GM06990 (cell line): ENCODE data around the gene R3HDM4.

Experiments used
- DNase-seq: peaks from one replicate; pipeline ENCODE4 v3.0.0-alpha.2; 2011; ENCODE audit not compliant: insufficient read length; ENCODE audit errors: extremely low read depth
- H3K27me3 ChIP-seq: replicated peaks from 2 replicates; pipeline ENCODE4 v1.6.0; 2011; ENCODE audit warnings: low read length; ENCODE audit not compliant: control insufficient read depth, insufficient read depth
- H3K36me3 ChIP-seq: 2 replicates; pipeline ENCODE4 v1.5.1; 2011; ENCODE audit warnings: low read length; ENCODE audit not compliant: control insufficient read depth, insufficient read depth
- H3K4me3 ChIP-seq: replicated peaks from 2 replicates; pipeline ENCODE4 v1.5.1; 2011; ENCODE audit warnings: low read depth, mild to moderate bottlenecking, control low read depth, low read length
- CTCF ChIP-seq: IDR thresholded peaks from 2 replicates; pipeline ENCODE4 v1.5.1; 2011; ENCODE audit warnings: low read length, control low read depth, mild to moderate bottlenecking, inconsistent platforms; ENCODE audit not compliant: insufficient read depth, poor library complexity, severe bottlenecking

Gene R3HDM4

GRCh38 chr19:900043-900301, 13.0 kb downstream of the R3HDM4 start:
- DNase-seq, result no peak
- H3K27me3 ChIP-seq, result no peaks in the 10 kb centered on the region
- TF ChIP-seq CTCF, result no peak
- no peak overlapping the region for H3K4me3 ChIP-seq
- peaks cover 6% of the 10 kb centered on the region for H3K36me3 ChIP-seq

DNA sequence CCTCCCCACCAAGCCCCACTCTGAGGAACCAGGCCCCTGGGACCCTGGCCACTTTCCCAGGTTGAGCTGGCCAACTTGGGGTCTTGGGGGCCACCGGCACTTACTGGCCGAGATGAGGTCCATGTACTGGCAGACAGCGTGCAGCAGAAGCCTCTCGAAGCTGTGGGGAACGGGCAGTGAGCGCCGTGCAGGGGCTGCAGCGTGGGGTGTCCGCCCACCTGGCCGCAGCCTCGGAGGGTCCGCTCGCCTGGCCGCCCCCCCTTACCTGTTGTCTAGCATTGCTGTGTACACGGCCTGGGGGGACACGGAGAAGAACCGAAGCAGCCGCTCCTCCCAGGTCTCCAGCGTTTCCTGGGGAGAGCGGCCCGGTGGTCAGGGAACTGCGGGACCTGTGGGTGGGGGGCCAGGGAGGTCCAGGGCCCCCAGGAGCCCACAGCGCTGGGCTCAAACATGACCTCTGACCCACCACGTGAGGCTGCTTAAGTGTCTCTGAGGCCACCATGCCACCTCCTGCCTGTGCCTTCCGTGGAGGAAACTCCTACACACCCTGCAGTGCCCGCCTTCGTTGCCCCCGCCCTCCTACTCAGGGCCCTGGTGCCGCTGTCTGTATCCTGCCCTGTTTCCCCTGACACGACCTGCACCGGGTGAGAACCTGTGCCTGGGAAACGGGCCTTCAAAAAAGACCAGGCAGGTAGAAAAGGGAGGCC, 13.5 kb downstream of the R3HDM4 start:
- H3K27me3 ChIP-seq, result no peaks in the 10 kb centered on the region
- peak; percentile 9 for DNase-seq
- TF ChIP-seq CTCF, result no peak
- peaks cover 6% of the 10 kb centered on the region for H3K36me3 ChIP-seq
- no peak overlapping the region for H3K4me3 ChIP-seq

DNA sequence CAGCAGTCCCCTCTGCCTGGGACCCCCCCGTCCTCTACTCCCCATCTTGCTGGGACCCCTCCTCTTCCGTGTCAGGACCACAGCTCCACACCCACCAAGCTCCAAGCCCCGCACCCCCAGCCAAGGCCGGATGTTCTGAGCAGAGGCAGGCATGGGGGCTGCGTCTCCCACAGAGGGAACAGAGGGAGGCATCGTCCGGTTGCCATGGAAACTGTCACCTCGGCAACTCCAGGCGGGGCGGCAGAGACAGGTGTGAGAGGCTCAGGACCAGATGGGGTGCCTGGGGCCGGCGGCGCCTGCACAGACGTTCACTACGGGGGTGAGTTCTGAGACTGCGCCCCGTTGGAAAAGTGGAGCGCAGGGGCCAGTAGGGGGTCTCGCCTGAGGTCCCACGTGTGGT, 14.4 kb downstream of the R3HDM4 start:
- H3K4me3 ChIP-seq, result no peak overlapping the region
- no peaks in the 10 kb centered on the region for H3K27me3 ChIP-seq
- no peak for TF ChIP-seq CTCF
- peak; percentile 38 for DNase-seq
- peaks cover 6% of the 10 kb centered on the region for H3K36me3 ChIP-seq

DNA sequence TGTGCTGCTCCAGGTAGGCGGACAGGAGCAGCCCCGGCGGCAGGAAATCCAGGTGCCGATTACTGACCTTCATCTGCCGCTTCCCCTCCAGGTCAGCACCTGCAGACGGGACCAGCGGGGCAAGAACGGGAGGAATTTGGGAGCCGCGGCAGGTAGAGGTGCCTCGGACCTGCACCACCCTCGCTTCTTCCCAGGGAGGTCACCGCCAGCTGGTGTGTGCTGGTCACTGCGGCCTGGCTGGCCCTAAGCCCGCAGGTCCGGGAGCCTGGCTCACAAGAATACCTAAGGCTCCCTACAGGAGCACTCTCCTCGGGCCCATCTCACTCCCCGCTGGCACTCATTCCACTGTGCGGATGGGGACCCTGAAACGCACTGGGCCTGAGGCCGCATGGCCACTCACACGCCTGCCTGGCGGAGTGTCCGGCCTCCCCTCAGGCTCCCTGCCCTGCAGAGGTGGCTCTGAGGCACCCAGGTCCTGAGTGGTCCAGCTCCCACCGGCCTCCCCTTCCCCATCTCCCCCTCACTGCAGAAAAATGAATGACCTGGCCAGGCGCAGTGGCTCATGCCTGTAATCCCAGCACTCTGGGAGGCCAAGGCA, 15.5 kb downstream of the R3HDM4 start:
- Histone ChIP-seq H3K27me3 (no peaks in the 10 kb centered on the region), H3K36me3 (peaks cover 6% of the 10 kb centered on the region), H3K4me3 (no peak overlapping the region)
- TF ChIP-seq CTCF, result no peak
- DNase-seq, result no peak

GRCh38 chr19:896999-897398, 16.0 kb downstream of the R3HDM4 start:
- H3K27me3 ChIP-seq, result no peaks in the 10 kb centered on the region
- H3K36me3 ChIP-seq, result peaks cover 6% of the 10 kb centered on the region
- no peak for TF ChIP-seq CTCF
- H3K4me3 ChIP-seq, result no peak overlapping the region
- no peak for DNase-seq

DNA sequence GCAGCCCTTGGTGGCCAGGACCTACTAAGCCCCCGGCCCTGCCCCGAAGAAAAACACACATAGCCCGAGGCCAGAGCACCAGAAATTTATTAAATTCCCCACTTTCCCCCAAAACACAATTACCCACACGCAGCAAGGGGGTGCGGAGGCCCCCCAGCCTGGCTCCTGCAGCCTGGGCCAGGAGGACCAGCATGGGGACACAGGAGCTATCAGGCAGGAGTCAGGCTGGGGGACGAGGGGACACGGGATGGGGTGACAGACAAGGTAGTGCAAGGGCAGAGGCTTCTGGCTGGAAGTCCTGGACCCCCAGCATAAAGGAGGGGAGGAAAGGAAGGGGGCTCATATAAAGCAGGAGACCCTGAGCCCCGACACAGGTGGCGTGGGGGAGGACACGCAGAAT, 16.6 kb downstream of the R3HDM4 start:
- no peaks in the 10 kb centered on the region for H3K27me3 ChIP-seq
- DNase-seq, result no peak
- TF ChIP-seq CTCF, result no peak
- H3K36me3 ChIP-seq, result peaks cover 4% of the 10 kb centered on the region
- no peak overlapping the region for H3K4me3 ChIP-seq
